ENCODE results near the gene RBM4. TPM values are rescaled to one million over a fixed set of nuclear protein-coding genes. Genes with fewer than 3 reads are reported as not detected.
"Not testable (repeated sequence)": the region's sequence is repeated elsewhere in the genome, so short reads cannot be mapped to it uniquely, and the experiment has no call there.

The RBM4 gene
- total RNA-seq, 1 experiment from 2014 or later: 245 TPM

GRCh38 chr11:66604155-66604554, 34.3 kb upstream of the RBM4 start:
- H3K4me1 ChIP-seq (ENCODE audit: insufficient read depth, low read length, poor library complexity, severe bottlenecking): no peaks in the 10 kb centered on the region
- intact Hi-C loops (cut with micrococcal nuclease; ENCODE audit: unreplicated experiment): no loop called here
- no peak overlapping the region for H3K4me3 ChIP-seq (ENCODE audit: low read depth, low read length, poor library complexity, severe bottlenecking)
- no peak overlapping the region for H3K27ac ChIP-seq (ENCODE audit: low read depth, low read length, poor library complexity, severe bottlenecking)
- ChIA-PET POLR2A (ENCODE audit: low non-redundant PET) (no interaction called here), CTCF (no interaction called here)
- no peak for DNase-seq (ENCODE audit: low spot score)
- no peak for TF ChIP-seq CTCF (conservative IDR thresholded peaks at IDR 0.05; ENCODE audit: low read depth, low read length)
- no peak for TF ChIP-seq EZH2 (IDR thresholded peaks at IDR 0.05; ENCODE audit: borderline replicate concordance, low read depth, low read length, poor library complexity, severe bottlenecking)
- no TSS peak for BruUV-seq (replicated peaks)
- H3K27me3 ChIP-seq (replicated peaks; ENCODE audit: insufficient read depth, low read depth, low read length, poor library complexity): no peaks in the 10 kb centered on the region
- H3K9me3 ChIP-seq (ENCODE audit: low read depth, low read length, poor library complexity, severe bottlenecking): no peaks in the 10 kb centered on the region
- peaks cover 28% of the 10 kb centered on the region for H3K36me3 ChIP-seq (ENCODE audit: insufficient read depth, low read length, poor library complexity, severe bottlenecking)

- POLR2A ChIA-PET (ENCODE audit: low non-redundant PET): interaction anchor here (0.5 kb wide), 1 partner anchor 34 kb away, joined by 3 read pairs; no protein-coding TSS in a partner anchor
- DNase-seq (ENCODE audit: low spot score); H3K4me1 ChIP-seq (ENCODE audit: insufficient read depth, low read length, poor library complexity, severe bottlenecking); BruUV-seq (replicated peaks); H3K27ac ChIP-seq (ENCODE audit: low read depth, low read length, poor library complexity, severe bottlenecking); H3K27me3 ChIP-seq (replicated peaks; ENCODE audit: insufficient read depth, low read depth, low read length, poor library complexity); CTCF ChIA-PET; H3K9me3 ChIP-seq (ENCODE audit: low read depth, low read length, poor library complexity, severe bottlenecking); intact Hi-C loops (cut with micrococcal nuclease; ENCODE audit: unreplicated experiment); H3K4me3 ChIP-seq (ENCODE audit: low read depth, low read length, poor library complexity, severe bottlenecking): not testable (repeated sequence)
- H3K36me3 ChIP-seq (ENCODE audit: insufficient read depth, low read length, poor library complexity, severe bottlenecking): peaks cover 19% of the 10 kb centered on the region
Measured at GRCh38 chr11:66606608-66607007, 31.9 kb upstream of the RBM4 start.

- Histone ChIP-seq H3K27ac (ENCODE audit: low read depth, low read length, poor library complexity, severe bottlenecking) (no peak overlapping the region), H3K27me3 (replicated peaks; ENCODE audit: insufficient read depth, low read depth, low read length, poor library complexity) (no peaks in the 10 kb centered on the region), H3K9me3 (ENCODE audit: low read depth, low read length, poor library complexity, severe bottlenecking) (no peaks in the 10 kb centered on the region), H3K36me3 (ENCODE audit: insufficient read depth, low read length, poor library complexity, severe bottlenecking) (peaks cover 18% of the 10 kb centered on the region), H3K4me3 (ENCODE audit: low read depth, low read length, poor library complexity, severe bottlenecking) (no peak overlapping the region), H3K4me1 (ENCODE audit: insufficient read depth, low read length, poor library complexity, severe bottlenecking) (no peaks in the 10 kb centered on the region)
- TF ChIP-seq EZH2 (IDR thresholded peaks at IDR 0.05; ENCODE audit: borderline replicate concordance, low read depth, low read length, poor library complexity, severe bottlenecking) (no peak), CTCF (conservative IDR thresholded peaks at IDR 0.05; ENCODE audit: low read depth, low read length) (no peak)
- DNase-seq (ENCODE audit: low spot score): no peak
- CTCF ChIA-PET: no interaction called here
- POLR2A ChIA-PET (ENCODE audit: low non-redundant PET): interaction anchor here (0.5 kb wide), 1 partner anchor 35 kb away, joined by 3 read pairs; no protein-coding TSS in a partner anchor
- intact Hi-C loops (cut with micrococcal nuclease; ENCODE audit: unreplicated experiment): no loop called here
- no TSS peak for BruUV-seq (replicated peaks)
Measured at GRCh38 chr11:66607126-66607834, 31.2 kb upstream of the RBM4 start.
